GM19238 (cell line): ENCODE data around the gene CHRNB1.
A peak's percentile ranks its signal among the peaks of the same experiment; 100 is the strongest.

Experiments
- DNase-seq: peaks from one replicate; pipeline ENCODE4 v3.0.0; 2011; ENCODE audit warnings: low spot score; ENCODE audit not compliant: insufficient read length

Gene CHRNB1

GRCh38 chr17:7437950-7438614, 6.8 kb upstream of the CHRNB1 start:
- no peak for DNase-seq

GRCh38 chr17:7438656-7439460, 6.0 kb upstream of the CHRNB1 start:
- no peak for DNase-seq

- DNase-seq = no peak
Observed at GRCh38 chr17:7439462-7440112, 5.3 kb upstream of the CHRNB1 start, which contains the start of gene FGF11. FGF11 (plus strand) TSS chr17:7439512; CDS start chr17:7439621, 109 bp downstream.

- peak; percentile 47 for DNase-seq
Observed at GRCh38 chr17:7440113-7440833, 4.6 kb upstream of the CHRNB1 start.

GRCh38 chr17:7440834-7441195, 4.0 kb upstream of the CHRNB1 start:
- no peak for DNase-seq

GRCh38 chr17:7441266-7441665, 3.6 kb upstream of the CHRNB1 start:
- DNase-seq = no peak

GRCh38 chr17:7442142-7442541, 2.7 kb upstream of the CHRNB1 start:
- DNase-seq = no peak

- no peak for DNase-seq
Observed at GRCh38 chr17:7443499-7444485, 1.1 kb upstream of the CHRNB1 start.

GRCh38 chr17:7445619-7445968, 733 bp downstream of the CHRNB1 start:
- DNase-seq = peak; percentile 44

GRCh38 chr17:7448461-7448860, 3.6 kb downstream of the CHRNB1 start:
- DNase-seq = no peak

- no peak for DNase-seq
Observed at GRCh38 chr17:7459961-7460545, 15.2 kb downstream of the CHRNB1 start.

- no peak for DNase-seq
Observed at GRCh38 chr17:7460850-7461660, 16.2 kb downstream of the CHRNB1 start.

- no peak for DNase-seq
Observed at GRCh38 chr17:7462474-7463371, 17.9 kb downstream of the CHRNB1 start.

- no peak for DNase-seq
Observed at GRCh38 chr17:7463372-7463846, 18.5 kb downstream of the CHRNB1 start.

- DNase-seq = no peak
Observed at GRCh38 chr17:7464081-7464480, 19.2 kb downstream of the CHRNB1 start.

- no peak for DNase-seq
Observed at GRCh38 chr17:7465597-7466275, 20.9 kb downstream of the CHRNB1 start.

GRCh38 chr17:7466318-7466638, 21.4 kb downstream of the CHRNB1 start:
- no peak for DNase-seq
